Heart right ventricle (tissue), 12 donors: ENCODE measurements around the gene CABP7. TPM values are rescaled to one million over a fixed set of nuclear protein-coding genes. Genes with fewer than 3 reads are reported as not detected.

Source experiments
- polyA plus RNA-seq, 2 donors: library from polyadenylated mRNA; stranded (reverse); fragments of 200-250 nt; gene quantifications; one replicate each; pipeline ENCODE4 v1.2.3, GENCODE V29; 2013
- total RNA-seq, 10 donors: library from RNA; stranded (reverse); fragmentation: NEBNext Ultra II Directional in 3 of 10; extraction: Animal tissue kit (Norgen Biotek cat#: 25700) in 3 of 10; gene quantifications; one replicate each; pipeline versions ENCODE4 v1.2.1 to v1.2.4, GENCODE V29; 2021 to 2023
- donor health status: ischemic (EF 13 %, LVEDD 7.1; RV severe dilation, severe dysfunction).
- donor health status: healthy with polysubstance abuse.
- donor health status: DM: no; HTN: yes; CAD: no.
- donor health status: DM: no; HTN: no; CAD: no.
- donor health status: ischemic (EF 25% LVEDD 6.9; RV normal size, moderate dysfunction).
- donor health status: ischemic (EF 25% LVEDD 5.7; RV mildly dilated, moderate dysfunction).
- donor health status: healthy.
- donor health status: nonischemic (EF 11% LVEDD 7.7; RV severe dilation, severe dysfunction).
- donor health status: DM: yes; HTN: yes; CAD: no.
- donor health status: PGD.
- donor health status: ischemic (EF 29% LVEDD 5.4; RV normal size, mild dysfunction).
- donor health status: nonischemic (EF 23%, LVEDD 6.1; RV moderate dilation, normal function).

The CABP7 gene
- total and polyA plus RNA-seq, 12 donors, result 0.07 to 0.15 TPM; not detected in 10

Other genes with a start within 250 kb of the CABP7 start
- gene NEFH, start 239.8 kb upstream of the CABP7 start, total RNA-seq, result under 1 TPM in 7 of 10 donors, not detected in 3; 0.12 to 0.60 (median 0.18) TPM
- under 1 TPM; 0.07 to 0.14 TPM for gene NEFH, start 239.8 kb upstream of the CABP7 start, polyA plus RNA-seq
- 10 to 100 TPM; 32.0 to 77.9 (median 38.0) TPM for gene THOC5, start 166.2 kb upstream of the CABP7 start, total RNA-seq
- gene THOC5, start 166.2 kb upstream of the CABP7 start, polyA plus RNA-seq, result 10 to 100 TPM; 41.4 to 46.9 TPM
- 10 to 100 TPM; 14.9 to 27.3 (median 21.0) TPM for gene NIPSNAP1, start 138.9 kb upstream of the CABP7 start, total RNA-seq
- 10 to 100 TPM; 13.8 to 16.5 TPM for gene NIPSNAP1, start 138.9 kb upstream of the CABP7 start, polyA plus RNA-seq
- gene NF2, start 116.4 kb upstream of the CABP7 start, total RNA-seq, result 10 to 100 TPM; 39.2 to 59.4 (median 45.9) TPM
- gene NF2, start 116.4 kb upstream of the CABP7 start, polyA plus RNA-seq, result 10 to 100 TPM in 1 of 2 donors, 1 to 10 TPM in 1; 9.7 to 32.2 TPM
- 10 to 100 TPM; 15.1 to 23.9 (median 19.3) TPM for gene ZMAT5, start 47.0 kb downstream of the CABP7 start, total RNA-seq
- gene ZMAT5, start 47.0 kb downstream of the CABP7 start, polyA plus RNA-seq, result 10 to 100 TPM; 37.6 to 46.7 TPM
- gene UQCR10, start 47.4 kb downstream of the CABP7 start, total RNA-seq, result 100 to 1,000 TPM; 296 to 412 (median 358) TPM
- 100 to 1,000 TPM; 614 to 963 TPM for gene UQCR10, start 47.4 kb downstream of the CABP7 start, polyA plus RNA-seq
- gene ASCC2, start 118.3 kb downstream of the CABP7 start, total RNA-seq, result 10 to 100 TPM; 26.6 to 42.1 (median 33.1) TPM
- gene ASCC2, start 118.3 kb downstream of the CABP7 start, polyA plus RNA-seq, result 10 to 100 TPM; 47.4 to 87.0 TPM
- 10 to 100 TPM; 26.1 to 42.9 (median 36.5) TPM for gene MTMR3, start 163.2 kb downstream of the CABP7 start, total RNA-seq
- 10 to 100 TPM in 1 of 2 donors, 1 to 10 TPM in 1; 9.8 to 14.1 TPM for gene MTMR3, start 163.2 kb downstream of the CABP7 start, polyA plus RNA-seq